Duodenal mucosa (tissue), 2 donors: ENCODE measurements around the gene ATCAY.

Source experiments
- H3K27ac ChIP-seq: one replicate; pipeline ENCODE4 v1.7.0; 2013; ENCODE audit warnings: low read depth, low read length
- H3K27me3 ChIP-seq, 2 donors: one replicate each; pipeline ENCODE4 v1.7.0; 2013; ENCODE audit warnings: low read length in 2 of 2, control low read depth in 1 of 2; ENCODE audit not compliant: insufficient read depth in 2 of 2, control insufficient read depth in 1 of 2
- H3K36me3 ChIP-seq, 2 donors: one replicate each; pipeline ENCODE4 v1.7.0; 2013; ENCODE audit warnings: low read length in 2 of 2, control low read depth in 1 of 2; ENCODE audit not compliant: insufficient read depth in 2 of 2, control insufficient read depth in 1 of 2
- H3K4me1 ChIP-seq, 2 donors: one replicate each; pipeline ENCODE4 v1.7.0; 2013; ENCODE audit warnings: low read length in 2 of 2, control low read depth in 1 of 2; ENCODE audit not compliant: insufficient read depth in 2 of 2, control insufficient read depth in 1 of 2
- H3K4me3 ChIP-seq, 2 donors: one replicate each; pipeline ENCODE4 v1.7.0; 2013; ENCODE audit warnings: low read length in 2 of 2, low read depth in 1 of 2
- H3K9ac ChIP-seq, 2 donors: one replicate each; pipeline ENCODE4 v1.7.0; 2013; ENCODE audit warnings: low read length in 2 of 2, low read depth in 1 of 2
- H3K9me3 ChIP-seq, 2 donors: one replicate each; pipeline ENCODE4 v1.7.0; 2013; ENCODE audit warnings: low read length in 2 of 2, control low read depth in 1 of 2; ENCODE audit not compliant: control insufficient read depth in 1 of 2

Gene ATCAY

DNA sequence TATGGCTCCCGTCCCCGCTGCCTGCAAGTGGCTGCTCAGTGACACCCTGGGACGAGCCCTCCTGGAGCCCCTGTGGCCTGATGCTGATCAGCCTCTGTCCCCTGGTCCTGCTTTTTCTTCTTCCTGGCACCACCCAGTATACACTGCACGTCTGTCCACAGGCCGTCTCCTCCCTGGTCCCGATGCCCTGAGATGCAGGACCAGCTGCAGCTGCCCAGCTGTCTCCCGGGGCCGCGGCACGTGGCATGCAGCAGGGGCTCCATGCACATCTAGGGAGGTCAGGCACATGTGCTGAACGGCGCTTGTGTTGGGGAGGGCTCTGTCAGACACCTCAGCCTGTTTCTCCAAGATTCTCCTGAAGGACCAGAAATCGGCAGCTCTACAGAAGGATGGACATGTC lies 41.8 kb upstream of the ATCAY start:
- H3K27ac ChIP-seq = no peak overlapping the region
- H3K36me3 ChIP-seq = no peaks in the 10 kb centered on the region
- no peak overlapping the region for H3K4me3 ChIP-seq
- H3K9me3 ChIP-seq = peaks cover 0 to 8% of the 10 kb centered on the region in 2 donors
- no peaks in the 10 kb centered on the region for H3K27me3 ChIP-seq
- H3K9ac ChIP-seq = no peak overlapping the region
- no peaks in the 10 kb centered on the region for H3K4me1 ChIP-seq

DNA sequence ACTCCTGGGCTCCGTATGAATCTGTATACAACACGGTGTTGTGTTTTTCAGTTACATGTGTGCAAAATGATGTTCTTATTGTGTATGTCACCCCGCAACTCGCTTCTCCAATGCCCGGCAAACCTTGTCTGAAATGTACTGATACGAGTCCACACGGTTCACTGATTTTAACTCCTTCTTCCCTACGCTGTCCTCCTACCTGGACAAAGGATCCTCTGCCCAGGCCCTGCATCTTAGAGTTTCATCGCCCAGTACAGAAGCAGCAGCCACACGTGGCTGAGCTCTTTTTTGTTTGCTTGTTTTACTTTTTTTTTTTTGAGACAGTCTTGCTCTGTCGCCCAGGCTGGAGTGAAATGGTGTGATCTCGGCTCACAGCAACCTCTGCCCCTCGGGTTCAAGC lies 40.5 kb upstream of the ATCAY start:
- Histone ChIP-seq H3K27ac (no peak overlapping the region), H3K9ac (no peak overlapping the region), H3K36me3 (no peaks in the 10 kb centered on the region), H3K4me1 (no peaks in the 10 kb centered on the region), H3K4me3 (no peak overlapping the region), H3K27me3 (no peaks in the 10 kb centered on the region), H3K9me3 (peaks cover 0 to 8% of the 10 kb centered on the region in 2 donors)

DNA sequence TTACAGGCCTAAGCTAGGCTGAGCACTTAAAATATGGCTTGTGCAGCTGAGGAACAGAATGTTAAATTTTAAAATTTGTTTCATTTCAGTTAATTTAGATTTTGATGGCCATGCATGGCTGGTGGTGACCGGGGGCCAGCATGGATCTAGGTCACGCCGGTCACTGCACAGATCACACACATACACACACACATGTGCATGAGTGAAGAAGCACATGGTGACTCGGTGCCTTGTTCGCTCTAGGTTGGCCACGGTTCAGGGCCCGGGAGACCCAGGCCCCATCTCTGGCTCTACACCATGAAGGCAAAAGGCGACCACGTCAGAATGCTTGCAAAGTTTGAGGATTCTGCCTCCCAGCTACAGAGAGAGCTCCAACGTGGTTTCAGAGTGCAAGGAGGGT lies 39.7 kb upstream of the ATCAY start:
- Histone ChIP-seq H3K9ac (no peak overlapping the region), H3K27me3 (no peaks in the 10 kb centered on the region), H3K36me3 (no peaks in the 10 kb centered on the region), H3K27ac (no peak overlapping the region), H3K9me3 (peaks cover 0 to 8% of the 10 kb centered on the region in 2 donors), H3K4me3 (no peak overlapping the region), H3K4me1 (no peaks in the 10 kb centered on the region)

DNA sequence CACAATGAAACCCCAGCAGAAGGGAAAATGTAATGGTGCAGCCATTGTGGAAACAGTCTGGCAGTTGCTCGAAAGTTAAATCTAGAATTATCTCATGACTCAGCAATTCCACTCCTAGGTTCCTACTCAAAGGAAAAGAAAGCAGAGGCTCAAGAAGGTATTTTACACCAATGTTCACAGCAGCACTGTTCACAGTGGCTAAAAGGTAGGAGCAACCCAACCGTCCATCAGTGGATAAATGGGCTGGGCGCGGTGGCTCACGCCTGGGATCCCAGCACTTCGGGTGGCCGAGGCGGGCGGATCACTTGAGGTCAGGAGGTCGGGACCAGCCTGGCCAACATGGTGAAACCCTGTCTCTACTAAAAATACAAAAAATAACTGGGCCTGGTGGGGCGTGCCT lies 37.5 kb upstream of the ATCAY start:
- Histone ChIP-seq H3K27me3 (no peaks in the 10 kb centered on the region), H3K36me3 (no peaks in the 10 kb centered on the region), H3K4me1 (no peaks in the 10 kb centered on the region), H3K4me3 (no peak overlapping the region), H3K27ac (no peak overlapping the region), H3K9ac (no peak overlapping the region), H3K9me3 (peaks cover 0 to 2% of the 10 kb centered on the region in 2 donors)

DNA sequence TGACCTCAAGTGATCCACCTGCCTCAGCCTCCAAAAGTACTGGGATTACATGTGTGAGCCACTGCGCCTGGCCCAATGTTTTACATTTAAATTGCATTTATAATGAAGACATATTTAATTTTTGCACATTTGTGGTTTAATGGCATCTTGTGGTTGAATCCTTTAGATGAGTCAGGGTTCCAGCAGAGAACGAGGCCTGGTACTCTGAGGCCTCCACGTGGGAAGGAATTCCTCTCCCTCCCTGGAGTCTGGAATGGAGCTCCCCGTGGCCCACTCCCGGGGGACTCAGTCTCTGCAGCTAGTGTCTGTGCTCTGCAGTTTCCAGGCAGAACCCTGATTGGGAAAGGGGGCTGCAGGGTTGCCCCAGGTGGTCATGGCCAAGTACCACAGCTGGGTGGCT lies 35.9 kb upstream of the ATCAY start:
- Histone ChIP-seq H3K27me3 (no peaks in the 10 kb centered on the region), H3K4me3 (no peak overlapping the region), H3K36me3 (no peaks in the 10 kb centered on the region), H3K27ac (no peak overlapping the region), H3K4me1 (no peaks in the 10 kb centered on the region), H3K9ac (no peak overlapping the region), H3K9me3 (no peaks in the 10 kb centered on the region)

DNA sequence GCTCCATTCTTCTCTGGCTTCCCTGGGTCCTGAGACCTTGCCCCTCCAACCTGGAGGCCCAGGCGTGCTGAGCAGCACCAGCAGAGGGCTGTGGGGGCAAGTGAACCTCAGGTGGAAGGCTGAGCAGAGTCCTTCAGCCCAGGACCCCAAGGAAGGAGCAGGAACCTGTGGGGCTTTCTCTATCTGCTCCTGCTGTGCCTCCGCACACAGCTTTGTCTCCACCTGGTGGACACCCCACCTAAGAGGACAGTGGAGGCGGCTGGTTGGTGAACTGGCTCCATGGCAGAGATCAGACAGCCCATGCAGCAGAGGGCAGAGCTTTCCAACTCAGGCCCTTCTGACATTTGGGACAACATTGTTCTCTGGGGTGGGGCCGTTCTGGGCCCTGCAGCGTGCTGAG lies 31.4 kb upstream of the ATCAY start:
- Histone ChIP-seq H3K4me1 (no peaks in the 10 kb centered on the region), H3K36me3 (no peaks in the 10 kb centered on the region), H3K9me3 (peaks cover 6 to 14% of the 10 kb centered on the region in 2 donors), H3K9ac (no peak overlapping the region), H3K27ac (no peak overlapping the region), H3K27me3 (no peaks in the 10 kb centered on the region), H3K4me3 (no peak overlapping the region)

DNA sequence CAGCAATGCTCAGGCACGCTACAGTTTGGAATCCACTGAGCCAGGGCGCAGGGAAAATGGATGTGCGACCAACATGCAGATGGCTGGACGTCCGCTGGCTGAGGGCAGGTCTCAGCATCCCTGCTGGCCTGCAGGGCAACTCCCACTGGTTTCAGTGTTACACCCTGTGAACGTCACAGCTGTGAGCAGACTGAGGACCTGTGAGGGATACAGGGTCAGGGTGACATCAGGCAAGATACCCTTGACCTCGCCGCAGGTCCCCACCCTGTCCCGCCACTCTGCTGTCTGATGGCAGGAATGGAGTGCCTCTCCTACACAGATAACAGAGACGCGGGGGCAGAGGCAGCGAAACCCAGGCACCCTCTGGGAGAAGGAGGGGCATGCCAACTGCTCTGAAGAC lies 30.7 kb upstream of the ATCAY start:
- no peaks in the 10 kb centered on the region for H3K36me3 ChIP-seq
- H3K27ac ChIP-seq = no peak overlapping the region
- no peak overlapping the region for H3K4me3 ChIP-seq
- no peaks in the 10 kb centered on the region for H3K4me1 ChIP-seq
- no peaks in the 10 kb centered on the region for H3K27me3 ChIP-seq
- no peak overlapping the region for H3K9ac ChIP-seq
- H3K9me3 ChIP-seq = peaks cover 6 to 14% of the 10 kb centered on the region in 2 donors

DNA sequence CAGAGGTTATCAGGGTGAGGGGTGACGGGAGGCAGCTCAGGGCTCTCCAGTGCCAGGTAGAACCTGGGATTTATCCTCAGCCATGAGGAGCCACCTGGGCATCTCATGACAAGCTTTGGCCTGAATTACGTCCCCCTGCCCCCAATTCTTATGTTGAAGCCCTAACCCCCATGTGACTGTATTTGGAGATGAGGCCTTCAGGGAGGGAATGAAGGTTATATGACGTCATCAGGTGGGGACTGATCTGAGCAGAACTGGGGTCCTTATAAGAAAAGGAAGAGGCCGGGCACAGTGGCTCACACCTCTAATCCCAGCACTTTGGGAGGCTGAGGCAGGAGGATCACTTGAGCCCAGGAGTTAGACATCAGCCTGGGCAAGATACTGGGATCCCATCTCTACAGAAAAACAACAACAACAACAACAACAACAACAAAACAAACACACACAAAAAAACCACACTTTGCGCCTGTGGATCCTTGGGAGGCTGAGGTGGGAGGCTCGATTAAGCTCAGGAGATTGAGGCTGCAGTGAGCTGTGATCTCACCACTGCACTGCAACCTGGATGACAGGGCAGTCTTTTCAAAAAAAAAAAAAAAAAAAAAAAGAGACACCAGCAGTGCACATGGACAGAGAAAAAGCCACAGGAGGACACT lies 30.0 kb upstream of the ATCAY start:
- peaks cover 6 to 14% of the 10 kb centered on the region in 2 donors for H3K9me3 ChIP-seq
- peaks cover 0 to under 1% of the 10 kb centered on the region in 2 donors for H3K4me1 ChIP-seq

DNA sequence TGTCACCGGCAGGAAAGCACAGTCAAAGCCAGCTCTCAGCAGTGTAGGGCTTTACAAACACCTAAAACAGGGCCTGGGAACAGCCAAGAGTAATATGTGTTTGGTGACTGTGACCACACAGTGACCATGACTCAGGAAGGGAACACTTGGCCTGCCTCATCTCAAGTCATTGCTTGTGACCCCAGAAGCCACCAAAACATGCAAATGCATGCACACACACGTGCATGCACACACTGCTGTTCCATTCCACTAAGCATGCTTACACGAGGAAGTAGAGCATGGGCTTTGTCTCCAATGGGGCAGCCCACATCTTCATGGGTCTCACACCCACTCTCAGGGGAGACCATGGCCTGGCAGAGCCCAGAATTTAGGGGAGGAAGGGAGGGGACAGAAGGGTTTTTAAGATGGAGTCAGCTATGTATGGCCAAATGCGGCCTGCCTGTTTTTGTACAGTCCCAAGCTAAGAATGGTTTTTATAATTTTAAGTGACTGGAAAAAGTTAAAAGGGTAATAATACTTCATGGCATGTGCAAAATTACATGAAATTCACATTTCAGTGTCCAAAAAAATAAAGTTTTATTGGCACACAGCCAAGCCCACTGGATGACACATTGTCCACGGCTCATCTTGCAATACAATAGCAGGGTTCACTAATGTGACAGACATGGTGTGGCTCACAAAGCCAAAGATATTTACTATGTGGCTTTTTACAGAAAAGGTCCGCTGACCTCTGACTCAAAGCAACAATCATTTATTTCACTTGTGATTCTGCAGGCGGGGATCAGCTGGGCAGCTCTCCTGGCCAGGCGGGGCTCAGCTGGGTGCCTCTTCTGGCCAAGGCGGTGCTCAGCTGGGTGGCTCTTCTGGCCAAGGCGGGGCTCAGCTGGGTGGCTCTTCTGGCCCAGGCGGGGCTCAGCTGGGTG lies 29.0 kb upstream of the ATCAY start:
- Histone ChIP-seq H3K9ac (no peak overlapping the region), H3K36me3 (no peaks in the 10 kb centered on the region), H3K27me3 (no peaks in the 10 kb centered on the region), H3K4me1 (peaks cover 0 to 2% of the 10 kb centered on the region in 2 donors), H3K4me3 (no peak overlapping the region), H3K27ac (no peak overlapping the region), H3K9me3 (peaks cover 6 to 14% of the 10 kb centered on the region in 2 donors)

More for the DNA sequence above, 30.0 kb upstream of the ATCAY start:
- Histone ChIP-seq H3K27me3 (no peaks in the 10 kb centered on the region), H3K4me3 (no peak overlapping the region), H3K9ac (no peak overlapping the region), H3K36me3 (no peaks in the 10 kb centered on the region), H3K27ac (no peak overlapping the region)

DNA sequence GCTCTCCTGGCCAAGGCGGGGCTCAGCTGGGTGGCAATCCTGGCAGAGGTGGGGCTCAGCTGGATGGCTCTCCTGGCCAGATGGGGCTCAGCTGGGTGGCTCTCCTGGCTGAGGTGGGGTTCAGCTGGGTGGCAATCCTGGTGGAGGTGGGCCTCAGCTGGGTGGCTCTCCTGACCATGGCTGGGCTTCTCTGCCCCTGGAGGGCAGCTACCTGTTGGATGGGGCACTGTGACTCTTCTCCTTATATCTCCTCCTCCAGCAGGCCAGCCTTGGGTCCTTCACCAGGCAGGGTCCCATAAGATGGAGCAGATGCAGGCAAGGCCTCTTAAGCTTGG lies 28.3 kb upstream of the ATCAY start:
- Histone ChIP-seq H3K4me1 (peaks cover 0 to 2% of the 10 kb centered on the region in 2 donors), H3K27me3 (no peaks in the 10 kb centered on the region), H3K27ac (no peak overlapping the region), H3K9ac (no peak overlapping the region), H3K9me3 (peaks cover 6 to 14% of the 10 kb centered on the region in 2 donors), H3K36me3 (no peaks in the 10 kb centered on the region), H3K4me3 (no peak overlapping the region)
